GM18519 (cell line): ENCODE measurements around the gene SSUH2.
A peak's percentile ranks its signal among the peaks of the same experiment; 100 is the strongest.

ENCODE experiments used
- ATAC-seq: cut with Tn5 transposase; IDR thresholded peaks from one replicate; pipeline ENCODE4 v1.9.1; 2021; ENCODE audit warnings: mild to moderate bottlenecking, moderate library complexity; ENCODE audit not compliant: unreplicated experiment, low FRiP score

Gene SSUH2

DNA sequence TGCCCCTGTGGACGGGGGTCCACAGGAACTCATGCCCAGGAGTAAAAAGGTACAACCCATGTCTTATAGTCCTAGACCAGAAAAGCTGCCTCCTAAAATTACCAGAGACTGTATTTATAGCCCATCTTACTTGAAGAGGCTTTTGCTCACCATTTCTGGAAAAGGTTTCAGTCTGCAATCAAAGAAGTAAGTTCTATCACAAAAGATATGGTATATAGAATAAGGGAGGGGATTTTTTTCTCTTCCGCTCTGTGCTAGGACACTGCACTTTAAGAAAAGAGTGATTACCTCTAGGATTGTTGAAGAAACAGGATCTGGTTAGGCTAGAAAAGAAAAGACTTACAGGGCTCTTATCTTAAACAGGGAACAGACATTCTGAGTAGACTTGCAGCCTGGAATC, 2.6 kb downstream of the SSUH2 start:
- no peak for ATAC-seq

DNA sequence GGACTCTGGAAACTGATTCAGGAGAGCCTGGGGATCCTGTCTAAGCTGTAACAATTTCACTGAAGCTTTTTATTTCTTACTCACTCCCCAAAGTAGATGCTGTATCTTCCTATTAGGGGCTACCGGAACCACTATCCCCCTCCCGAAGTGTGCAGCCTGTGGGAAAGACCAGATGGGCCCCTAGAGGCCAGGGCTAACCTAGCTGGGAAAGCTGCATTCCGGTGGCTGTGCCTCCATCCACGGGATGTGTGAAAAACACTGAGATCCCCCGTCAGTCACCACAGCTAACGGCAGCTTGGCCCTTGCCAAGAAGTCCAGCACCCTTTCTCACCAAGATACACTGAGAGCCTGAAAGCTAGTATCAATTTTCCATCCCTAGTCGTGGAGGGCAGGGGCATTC, 3.1 kb downstream of the SSUH2 start:
- no peak for ATAC-seq

- no peak for ATAC-seq
Measured at GRCh38 chr3:8640223-8640622, 4.4 kb downstream of the SSUH2 start.

DNA sequence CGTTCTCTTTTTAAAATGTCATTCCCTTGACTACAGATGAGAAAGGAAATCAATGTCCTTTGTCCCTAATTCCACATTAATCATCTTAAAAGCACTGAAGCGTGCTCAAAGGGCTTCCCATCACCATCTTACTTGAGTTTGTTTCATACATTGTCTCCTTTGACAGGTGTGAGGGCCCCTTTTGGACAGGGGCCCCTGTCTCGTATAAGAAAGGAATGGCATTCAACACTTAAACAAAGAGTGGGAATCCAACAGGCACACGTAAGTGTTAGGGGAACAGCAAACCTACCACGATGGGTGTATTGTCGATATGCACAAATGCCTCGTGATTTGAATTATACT, 5.0 kb downstream of the SSUH2 start:
- ATAC-seq = no peak

DNA sequence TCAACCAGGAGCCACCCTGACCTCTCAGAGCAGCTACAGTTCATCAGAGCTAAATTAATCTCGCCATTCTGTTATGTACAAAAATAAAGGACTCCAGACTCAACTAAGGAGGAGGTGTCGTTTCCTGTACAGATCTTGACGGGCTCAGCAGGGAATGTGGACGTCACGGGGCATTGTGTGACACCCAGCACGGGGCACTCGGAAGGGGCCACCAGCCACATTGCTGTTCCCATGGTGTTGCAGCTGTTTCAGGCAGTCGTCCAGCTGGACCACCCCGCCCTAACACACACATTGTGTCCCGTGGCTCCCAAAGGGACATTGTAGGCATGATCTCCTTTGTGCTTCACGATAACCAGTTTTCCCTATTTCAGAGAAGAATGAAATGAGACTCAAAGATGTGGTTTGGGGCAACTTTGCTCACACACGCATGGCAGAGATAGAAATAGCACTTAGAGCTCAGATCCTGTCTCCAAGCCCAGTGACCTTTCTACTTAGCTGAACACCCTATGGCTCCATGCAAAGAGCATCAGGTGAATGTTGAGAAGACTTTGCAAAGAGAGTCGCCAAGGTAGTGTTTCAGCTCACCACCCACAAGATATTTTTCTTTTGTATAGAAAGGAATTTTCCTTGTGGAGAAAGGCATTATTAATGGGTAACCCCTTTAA, 5.5 kb downstream of the SSUH2 start:
- ATAC-seq = no peak

- ATAC-seq = no peak
Measured at GRCh38 chr3:8637348-8637747, 7.2 kb downstream of the SSUH2 start.

DNA sequence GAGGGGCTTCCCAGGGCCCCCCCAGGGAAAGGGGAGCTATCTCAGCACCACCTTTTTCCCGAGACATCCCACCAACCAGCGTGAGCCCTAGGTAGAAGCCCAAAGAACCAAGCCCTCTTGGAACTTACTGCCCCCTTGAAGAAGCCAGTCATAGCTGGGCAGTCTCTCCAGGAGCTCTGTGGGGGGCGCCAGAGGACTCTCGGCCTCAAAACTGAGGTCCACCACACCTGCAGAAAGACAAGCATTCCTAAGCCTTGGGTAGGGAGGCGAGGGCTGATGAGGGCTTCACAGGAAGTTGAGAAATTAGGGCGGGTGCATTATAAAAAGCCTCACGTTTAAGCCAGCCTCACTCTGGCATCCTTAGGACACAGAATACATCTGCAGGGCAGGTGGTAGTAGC, 9.0 kb downstream of the SSUH2 start:
- ATAC-seq = no peak

GRCh38 chr3:8635125-8635524, 9.5 kb downstream of the SSUH2 start:
- ATAC-seq = no peak

DNA sequence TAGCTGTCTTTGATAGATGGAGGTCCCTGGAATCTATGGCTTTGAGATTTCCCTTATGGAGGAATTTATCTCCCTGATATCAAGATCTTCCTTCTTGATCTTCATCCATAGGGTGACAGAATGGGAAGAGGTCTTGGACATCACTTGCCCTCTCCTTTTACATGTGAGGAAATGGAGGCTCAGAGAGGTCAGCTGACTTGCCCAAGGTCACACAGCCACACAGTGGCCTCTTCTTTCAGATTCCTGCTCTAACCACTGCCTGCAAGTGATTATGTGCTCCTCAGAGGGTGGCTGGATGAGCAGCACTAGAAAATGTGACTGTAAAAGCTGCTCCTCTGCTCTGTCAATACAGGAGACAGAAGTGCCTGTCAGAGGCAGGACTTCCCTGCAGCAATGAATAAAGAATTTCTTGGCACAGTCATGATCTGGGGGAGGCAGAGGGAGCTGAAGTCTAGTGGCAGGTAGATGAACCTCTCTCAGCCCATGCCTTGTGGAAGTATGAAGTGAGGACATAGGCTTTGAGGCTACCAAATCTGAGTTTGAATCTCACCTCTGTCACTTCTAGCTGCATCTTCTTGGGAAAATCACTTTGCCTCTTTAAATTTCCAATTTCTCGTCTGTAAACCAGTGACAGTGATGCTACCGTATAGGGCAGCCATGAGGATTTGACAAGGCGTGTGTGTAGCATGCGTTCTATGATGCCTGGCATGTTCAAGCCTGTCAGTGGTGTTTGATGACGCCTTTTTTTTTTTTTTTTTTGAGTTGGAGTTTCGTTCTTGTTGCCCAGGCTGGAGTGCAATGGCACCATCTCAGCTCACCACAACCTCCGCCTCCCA, 12.0 kb downstream of the SSUH2 start:
- ATAC-seq = no peak

DNA sequence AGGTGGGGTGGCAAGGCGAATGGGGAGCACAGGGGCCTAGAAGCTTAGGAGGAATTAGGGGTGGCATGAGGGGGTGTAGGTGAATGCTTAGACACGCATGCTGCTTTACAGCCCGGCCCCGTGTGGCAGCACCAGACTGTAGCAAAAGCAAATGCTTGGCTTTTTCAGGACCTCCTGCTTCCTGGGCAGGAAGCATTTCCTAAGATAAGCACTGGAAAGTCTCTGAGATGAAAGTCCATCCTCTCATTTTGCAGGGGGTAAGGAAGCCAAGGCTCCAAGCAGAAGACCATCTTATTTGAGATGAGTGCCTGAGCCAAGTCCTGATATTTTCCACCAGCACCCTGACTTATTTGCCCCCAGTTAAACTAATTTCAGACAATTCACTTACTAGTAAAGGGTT, 12.9 kb downstream of the SSUH2 start:
- ATAC-seq = no peak

DNA sequence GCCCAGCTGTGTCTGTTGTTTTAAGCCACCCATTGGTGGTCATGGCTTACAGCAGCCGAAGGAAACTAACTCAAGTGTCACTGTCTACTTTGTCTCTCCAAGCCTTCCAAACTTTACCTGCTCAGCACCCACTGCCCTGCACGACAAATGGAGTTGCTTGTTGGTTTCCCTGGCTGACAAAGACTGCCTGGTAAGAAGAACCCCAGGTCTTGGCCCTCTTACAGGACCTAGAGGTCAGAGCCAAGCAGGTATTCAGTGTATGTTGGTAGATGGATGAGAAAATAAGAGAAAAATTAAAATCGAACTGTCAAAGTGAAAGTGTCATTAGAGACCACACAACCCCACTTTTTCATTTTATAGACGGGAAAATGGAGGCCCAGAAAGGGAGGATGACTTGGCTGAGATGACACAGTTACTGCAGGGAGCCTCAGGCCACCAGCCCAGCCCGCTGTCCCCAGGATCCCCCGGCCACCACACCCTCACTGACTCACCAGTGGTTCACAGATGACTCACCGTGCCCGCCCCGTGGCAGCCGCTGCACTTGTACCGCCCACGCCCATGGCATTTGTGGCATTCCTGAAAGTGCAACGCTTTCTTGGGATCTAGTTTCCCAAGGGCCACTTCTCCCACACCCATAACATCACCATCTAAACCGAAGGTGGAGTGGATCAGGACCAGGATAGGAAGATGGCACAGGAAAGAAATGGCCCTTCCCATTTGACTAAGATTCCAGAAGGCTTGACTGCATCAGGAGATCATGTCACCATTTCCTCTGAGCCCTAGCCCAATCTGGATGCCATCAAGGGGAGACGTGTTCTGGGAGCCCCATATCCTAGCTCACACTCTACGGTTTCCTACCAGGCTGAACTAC, 15.2 kb downstream of the SSUH2 start:
- peak; percentile 48 for ATAC-seq

- ATAC-seq = no peak
Measured at GRCh38 chr3:8627949-8628348, 16.6 kb downstream of the SSUH2 start.

GRCh38 chr3:8627201-8627940, 17.2 kb downstream of the SSUH2 start:
- ATAC-seq = no peak

GRCh38 chr3:8625991-8626390, 18.6 kb downstream of the SSUH2 start:
- ATAC-seq = no peak

DNA sequence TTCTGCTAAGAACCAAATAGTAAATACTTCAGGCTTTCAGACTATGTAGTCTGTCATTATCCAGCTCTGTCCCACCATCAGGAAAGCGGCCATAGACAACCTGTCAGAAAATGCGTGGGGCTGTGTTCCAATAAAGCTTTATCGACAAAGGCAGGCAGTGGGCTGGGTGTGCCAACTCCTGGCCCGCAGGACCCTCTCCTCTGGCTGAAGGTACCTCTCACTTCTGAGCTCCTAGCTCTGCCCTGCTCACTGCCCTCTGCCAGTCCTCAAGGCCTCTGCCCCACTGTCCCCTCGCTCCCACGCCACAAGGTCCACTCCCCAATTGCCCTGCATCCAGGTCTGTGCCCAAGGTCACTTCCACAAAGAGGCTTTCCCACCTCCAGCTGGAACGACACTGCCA, 20.0 kb downstream of the SSUH2 start:
- ATAC-seq = no peak

GRCh38 chr3:8623741-8624140, 20.9 kb downstream of the SSUH2 start:
- no peak for ATAC-seq

GRCh38 chr3:8622873-8623691, 21.5 kb downstream of the SSUH2 start:
- ATAC-seq = peak; percentile 72

GRCh38 chr3:8621872-8622271, 22.7 kb downstream of the SSUH2 start:
- ATAC-seq = no peak

GRCh38 chr3:8621141-8621540, 23.5 kb downstream of the SSUH2 start:
- no peak for ATAC-seq

DNA sequence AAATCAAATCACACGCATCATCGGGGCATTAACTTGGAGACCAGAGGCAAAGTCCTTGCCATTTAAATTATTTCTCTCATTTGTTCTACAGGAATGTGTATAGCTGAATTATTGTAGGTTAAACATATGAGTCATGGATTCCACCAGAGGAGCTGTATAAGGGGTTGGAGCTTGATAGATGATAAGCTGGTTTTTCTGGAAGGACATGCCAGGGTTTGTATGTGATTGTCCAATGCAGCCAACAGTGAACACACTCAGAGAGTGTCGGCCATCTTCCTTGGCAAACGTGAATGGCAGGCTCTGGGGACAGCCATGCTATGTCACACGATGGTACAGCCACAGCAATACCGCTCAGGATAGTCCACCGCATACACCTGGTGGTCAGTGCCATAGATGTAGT, 25.1 kb downstream of the SSUH2 start:
- ATAC-seq = no peak
